ENCODE results near the gene PTH1R.
A peak's percentile ranks its signal among the peaks of the same experiment; 100 is the strongest.

Gene PTH1R

GRCh38 chr3:46877406-46878125 lies at the start of gene PTH1R:
Gene PTH1R (plus strand): TSS chr3:46877721. CDS start chr3:46883560, 5,839 bp downstream.
- FAIRE-seq = no peak

GRCh38 chr3:46829699-46830208 lies 47.8 kb upstream of the PTH1R start:
- no peak for FAIRE-seq

GRCh38 chr3:46830801-46831200 lies 46.7 kb upstream of the PTH1R start:
- no peak for FAIRE-seq

- no peak for FAIRE-seq
Measured at GRCh38 chr3:46831316-46831715, 46.2 kb upstream of the PTH1R start.

GRCh38 chr3:46831841-46832240 lies 45.7 kb upstream of the PTH1R start:
- no peak for FAIRE-seq

GRCh38 chr3:46833346-46834300 lies 43.9 kb upstream of the PTH1R start:
- no peak for FAIRE-seq

GRCh38 chr3:46835054-46835453 lies 42.5 kb upstream of the PTH1R start:
- no peak for FAIRE-seq

GRCh38 chr3:46835491-46835890 lies 42.0 kb upstream of the PTH1R start:
- no peak for FAIRE-seq

GRCh38 chr3:46838301-46838700 lies 39.2 kb upstream of the PTH1R start:
- no peak for FAIRE-seq

GRCh38 chr3:46840491-46840890 lies 37.0 kb upstream of the PTH1R start:
- no peak for FAIRE-seq

- FAIRE-seq = no peak
Measured at GRCh38 chr3:46843508-46843907, 34.0 kb upstream of the PTH1R start.

GRCh38 chr3:46844397-46844796 lies 33.1 kb upstream of the PTH1R start:
- no peak for FAIRE-seq

- FAIRE-seq = no peak
Measured at GRCh38 chr3:46844881-46845312, 32.6 kb upstream of the PTH1R start.

GRCh38 chr3:46845397-46845859 lies 32.1 kb upstream of the PTH1R start:
- FAIRE-seq = peak; percentile 57

GRCh38 chr3:46845860-46846623 lies 31.5 kb upstream of the PTH1R start:
- no peak for FAIRE-seq

GRCh38 chr3:46846624-46847542 lies 30.6 kb upstream of the PTH1R start:
- FAIRE-seq = no peak

GRCh38 chr3:46847744-46848143 lies 29.8 kb upstream of the PTH1R start:
- FAIRE-seq = no peak

GRCh38 chr3:46848271-46849044 lies 29.1 kb upstream of the PTH1R start:
- FAIRE-seq = no peak

- FAIRE-seq = no peak
Measured at GRCh38 chr3:46849045-46849631, 28.4 kb upstream of the PTH1R start.
